Calu3 (cell line): ENCODE measurements around the gene METTL15. TPM values are rescaled to one million over a fixed set of nuclear protein-coding genes. Genes with fewer than 3 reads are reported as not detected.

Experiments used
- BruUV-seq: library from RNA; stranded (reverse); fragments of 400-500 nt; replicated peaks from 2 replicates; lab custom pipeline; 2021; lab: Mats Ljungman, UMichigan
- CTCF ChIA-PET: fragments of 300-600 bp; sonication (Branson Sonifier 250); formaldehyde crosslinking; loops from one replicate; lab custom pipeline; 2022; ENCODE audit warnings: antibody characterized with exemption; lab: Charles Lee
- DNase-seq: peaks from one replicate; pipeline ENCODE4 v3.0.0; 2022
- H3K27ac Mint-ChIP-seq: one replicate; pipeline ENCODE4 v1.8.0; 2022; ENCODE audit warnings: mixed read lengths; ENCODE audit not compliant: unreplicated experiment
- H3K27me3 Mint-ChIP-seq: one replicate; pipeline ENCODE4 v1.8.0; 2022; ENCODE audit warnings: mixed read lengths; ENCODE audit not compliant: unreplicated experiment
- H3K36me3 Mint-ChIP-seq: one replicate; pipeline ENCODE4 v1.8.0; 2022; ENCODE audit warnings: mild to moderate bottlenecking, moderate library complexity, mixed read lengths; ENCODE audit not compliant: insufficient read depth, unreplicated experiment
- H3K4me1 Mint-ChIP-seq: one replicate; pipeline ENCODE4 v1.8.0; 2022; ENCODE audit warnings: mild to moderate bottlenecking, low read depth, mixed read lengths; ENCODE audit not compliant: unreplicated experiment
- H3K4me3 Mint-ChIP-seq: one replicate; pipeline ENCODE4 v1.8.0; 2022; ENCODE audit warnings: mild to moderate bottlenecking, low read depth, moderate library complexity, mixed read lengths; ENCODE audit not compliant: unreplicated experiment
- H3K9me3 Mint-ChIP-seq: one replicate; pipeline ENCODE4 v1.8.0; 2022; ENCODE audit warnings: low read depth, mixed read lengths; ENCODE audit not compliant: unreplicated experiment
- intact Hi-C: fragments of 100-400 bp; cut with micrococcal nuclease; formaldehyde crosslinking; loops from one replicate; pipeline ENCODE4 v1.10.0; 2022; ENCODE audit not compliant: unreplicated experiment
- total RNA-seq: library from RNA; stranded (reverse); gene quantifications from 2 replicates; pipeline ENCODE4 v1.2.3, GENCODE V29; 2022
- TF ChIP-seq, protein P1 (sequence below): fragments of 200-600 bp; IDR thresholded peaks from one replicate; pipeline ENCODE4 v1.8.0; 2022; ENCODE audit warnings: antibody characterized with exemption; ENCODE audit not compliant: unreplicated experiment

The METTL15 gene
- total RNA-seq, 1 experiment from 2014 or later, result 19.0 TPM

DNA sequence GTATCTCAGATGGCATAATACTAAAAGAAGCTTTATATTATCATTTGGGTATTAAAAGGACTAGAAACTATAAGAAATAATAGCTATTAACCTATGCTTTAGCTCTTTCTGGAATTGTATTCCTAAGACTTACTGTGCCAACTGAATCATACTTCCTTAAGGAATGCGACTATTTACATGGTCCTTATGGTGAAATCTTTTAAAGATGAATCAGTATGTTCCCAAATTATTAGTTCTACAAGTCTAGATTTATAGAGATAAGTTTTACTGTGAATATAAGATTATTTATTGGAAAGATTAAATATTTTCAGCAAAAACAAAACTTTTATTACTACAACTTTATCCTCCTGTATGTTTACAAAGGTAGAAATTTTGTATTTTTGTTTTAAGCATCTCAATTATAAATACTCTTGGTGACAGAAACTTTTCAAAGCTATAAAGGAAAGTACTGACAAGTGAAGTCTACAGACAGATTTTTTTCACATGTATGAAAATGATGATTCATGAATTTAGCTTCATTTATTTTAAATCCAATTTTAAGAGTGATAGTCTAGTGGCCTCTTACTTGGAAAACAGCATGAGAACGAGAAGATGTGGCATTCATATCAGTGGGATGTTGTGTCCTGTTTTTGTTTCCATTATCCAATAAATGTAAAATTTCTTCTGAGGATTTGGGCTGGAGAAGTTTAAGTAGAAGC lies 18.0 kb upstream of the METTL15 start:
- H3K4me1 Mint-ChIP-seq, result peaks cover 10% of the 10 kb centered on the region
- BruUV-seq, result no TSS peak
- intact Hi-C loops, result no loop called here
- H3K27ac Mint-ChIP-seq, result no peak overlapping the region
- DNase-seq, result no peak
- no peaks in the 10 kb centered on the region for H3K27me3 Mint-ChIP-seq
- peaks cover 9% of the 10 kb centered on the region for H3K36me3 Mint-ChIP-seq
- H3K4me3 Mint-ChIP-seq, result no peak overlapping the region
- H3K9me3 Mint-ChIP-seq, result no peaks in the 10 kb centered on the region
- CTCF ChIA-PET, result no interaction called here
- TF ChIP-seq, protein P1, sequence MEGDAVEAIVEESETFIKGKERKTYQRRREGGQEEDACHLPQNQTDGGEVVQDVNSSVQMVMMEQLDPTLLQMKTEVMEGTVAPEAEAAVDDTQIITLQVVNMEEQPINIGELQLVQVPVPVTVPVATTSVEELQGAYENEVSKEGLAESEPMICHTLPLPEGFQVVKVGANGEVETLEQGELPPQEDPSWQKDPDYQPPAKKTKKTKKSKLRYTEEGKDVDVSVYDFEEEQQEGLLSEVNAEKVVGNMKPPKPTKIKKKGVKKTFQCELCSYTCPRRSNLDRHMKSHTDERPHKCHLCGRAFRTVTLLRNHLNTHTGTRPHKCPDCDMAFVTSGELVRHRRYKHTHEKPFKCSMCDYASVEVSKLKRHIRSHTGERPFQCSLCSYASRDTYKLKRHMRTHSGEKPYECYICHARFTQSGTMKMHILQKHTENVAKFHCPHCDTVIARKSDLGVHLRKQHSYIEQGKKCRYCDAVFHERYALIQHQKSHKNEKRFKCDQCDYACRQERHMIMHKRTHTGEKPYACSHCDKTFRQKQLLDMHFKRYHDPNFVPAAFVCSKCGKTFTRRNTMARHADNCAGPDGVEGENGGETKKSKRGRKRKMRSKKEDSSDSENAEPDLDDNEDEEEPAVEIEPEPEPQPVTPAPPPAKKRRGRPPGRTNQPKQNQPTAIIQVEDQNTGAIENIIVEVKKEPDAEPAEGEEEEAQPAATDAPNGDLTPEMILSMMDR, result no peak

DNA sequence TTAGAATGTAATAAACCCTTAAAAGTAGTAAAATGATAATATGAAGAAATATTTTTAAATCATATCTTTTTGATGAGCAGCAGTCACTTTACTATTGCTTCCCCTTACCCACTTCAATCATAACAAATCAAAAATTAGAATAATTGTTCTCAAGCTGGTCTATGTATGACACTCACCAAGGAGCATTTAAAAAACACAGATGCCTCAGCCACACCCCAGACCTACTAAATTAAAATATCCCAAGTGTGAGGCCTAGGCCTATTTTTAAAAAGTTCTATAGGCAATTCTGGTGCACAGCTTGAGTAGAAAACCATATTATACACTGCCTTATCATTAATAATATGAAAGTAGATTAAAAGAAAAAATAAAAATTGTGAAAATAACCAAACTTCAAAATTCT lies 15.4 kb upstream of the METTL15 start:
- Mint-ChIP-seq H3K36me3 (peaks cover 9% of the 10 kb centered on the region), H3K9me3 (no peaks in the 10 kb centered on the region), H3K4me3 (no peak overlapping the region), H3K4me1 (peaks cover 16% of the 10 kb centered on the region), H3K27ac (no peak overlapping the region), H3K27me3 (no peaks in the 10 kb centered on the region)
- no peak for DNase-seq
- intact Hi-C loops, result no loop called here
- CTCF ChIA-PET, result interaction anchor here (0.7 kb wide), 1 partner anchor 23 kb away, joined by 3 read pairs; no protein-coding TSS in a partner anchor
- no TSS peak for BruUV-seq
- TF ChIP-seq, protein P1, result no peak

DNA sequence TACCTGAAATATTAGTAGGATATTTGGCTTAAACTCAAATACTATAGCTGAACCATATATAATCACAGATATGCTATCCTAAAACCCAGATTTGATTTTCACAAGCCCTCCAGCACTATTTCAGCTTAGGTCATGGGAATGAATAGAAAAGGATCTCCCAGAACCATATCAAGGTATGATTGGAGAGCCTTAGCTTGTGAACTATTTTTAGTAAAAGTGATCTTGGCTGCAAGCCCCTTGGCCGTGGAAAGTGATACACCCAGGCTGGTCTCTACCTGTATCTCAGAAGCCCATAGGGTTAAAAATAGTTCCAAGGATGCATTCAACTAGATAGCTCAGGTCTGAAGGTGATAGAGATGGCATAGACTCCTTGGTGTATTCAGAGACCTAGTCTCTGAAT lies 9.9 kb upstream of the METTL15 start:
- Mint-ChIP-seq H3K4me1 (peaks cover 42% of the 10 kb centered on the region), H3K36me3 (peaks cover 9% of the 10 kb centered on the region), H3K9me3 (no peaks in the 10 kb centered on the region), H3K4me3 (no peak overlapping the region), H3K27me3 (no peaks in the 10 kb centered on the region), H3K27ac (no peak overlapping the region)
- intact Hi-C loops, result no loop called here
- BruUV-seq, result no TSS peak
- TF ChIP-seq, protein P1, result no peak
- CTCF ChIA-PET, result no interaction called here
- DNase-seq, result no peak

DNA sequence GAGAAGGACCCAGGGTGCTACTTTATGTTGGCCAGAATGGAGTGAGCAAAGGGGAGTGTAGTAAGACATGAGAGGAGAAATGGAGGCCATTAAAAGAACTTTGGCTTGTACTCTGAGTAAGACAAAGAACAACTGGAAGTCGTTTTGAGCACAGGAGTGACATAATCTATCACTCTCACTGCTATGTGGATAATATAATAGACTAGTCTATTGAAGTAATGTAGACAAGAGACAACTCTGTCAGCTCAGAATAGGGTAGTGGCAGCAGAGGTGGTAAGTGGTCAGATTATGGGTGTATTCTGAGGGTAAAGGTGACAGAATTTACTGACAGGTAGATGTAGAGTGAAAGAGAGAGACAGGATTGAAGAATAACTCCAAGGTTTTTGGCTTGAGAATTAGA lies 8.5 kb upstream of the METTL15 start:
- intact Hi-C loops, result no loop called here
- Mint-ChIP-seq H3K27ac (peak overlapping the region; percentile 28), H3K4me1 (peaks cover 45% of the 10 kb centered on the region), H3K36me3 (peaks cover 9% of the 10 kb centered on the region), H3K9me3 (no peaks in the 10 kb centered on the region), H3K27me3 (no peaks in the 10 kb centered on the region), H3K4me3 (no peak overlapping the region)
- no TSS peak for BruUV-seq
- TF ChIP-seq, protein P1, result no peak
- CTCF ChIA-PET, result no interaction called here
- DNase-seq, result no peak
